Articular chondrocyte of knee joint (primary cell): ENCODE data around the gene COQ10A. TPM values are rescaled to one million over a fixed set of nuclear protein-coding genes. Genes with fewer than 3 reads are reported as not detected.

ENCODE experiments used
- total RNA-seq: library from RNA; depleted of rRNA; stranded (reverse); fragments of >200 nt; gene quantifications from 2 replicates; pipeline ENCODE4 v1.2.3, GENCODE V29; 2012

Gene COQ10A
- total RNA-seq, result 13.2 and 14.4 TPM in 2 replicates

GRCh38 chr12:56266693-56267442 lies at the start of gene COQ10A:
TSS of gene COQ10A (plus strand) at chr12:56266942. CDS start at chr12:56267119, 177 bp downstream.

GRCh38 chr12:56221757-56222530 lies 44.8 kb upstream of the COQ10A start, which contains the start of gene RNF41:
TSS of gene RNF41 (minus strand) at chr12:56221922. CDS start at chr12:56214047, 7,875 bp downstream.

GRCh38 chr12:56224102-56224701 lies 42.5 kb upstream of the COQ10A start, which contains the start of gene NABP2:
TSS of gene NABP2 (plus strand) at chr12:56224342. CDS start at chr12:56224857, 515 bp downstream.

GRCh38 chr12:56229916-56230431 lies 36.8 kb upstream of the COQ10A start, which contains the start of gene SLC39A5:
TSS of gene SLC39A5 (plus strand) at chr12:56230051. CDS start at chr12:56231275, 1,224 bp downstream.

GRCh38 chr12:56258068-56258819 lies 8.5 kb upstream of the COQ10A start, which contains the start of gene ANKRD52:
TSS of gene ANKRD52 (minus strand) at chr12:56258384. CDS start at chr12:56258269, 115 bp downstream.

GRCh38 chr12:56299853-56300643 lies 33.3 kb downstream of the COQ10A start, which contains the start of gene CS:
TSS of gene CS (minus strand) at chr12:56300330. CDS start at chr12:56300201, 129 bp downstream.

GRCh38 chr12:56315622-56316473 lies 49.1 kb downstream of the COQ10A start, which contains the start of gene CNPY2:
TSS of gene CNPY2 (minus strand) at chr12:56315988. CDS start at chr12:56315217, 771 bp downstream.

Other genes starting within 250 kb of the COQ10A start
- gene IKZF4, start 245.9 kb upstream of the COQ10A start, total RNA-seq, result 1.8 and 1.9 TPM in 2 replicates
- gene RPS26, start 225.0 kb upstream of the COQ10A start, total RNA-seq, result 336 and 547 TPM in 2 replicates
- gene ERBB3, start 186.8 kb upstream of the COQ10A start, total RNA-seq, result 0.65 and 0.91 TPM in 2 replicates
- gene PA2G4, start 162.4 kb upstream of the COQ10A start, total RNA-seq, result 95.9 and 100 TPM in 2 replicates
- gene RPL41, start 150.3 kb upstream of the COQ10A start, total RNA-seq, result 1,970 and 2,516 TPM in 2 replicates
- 5.7 and 7.4 TPM in 2 replicates for gene ZC3H10, start 148.7 kb upstream of the COQ10A start, total RNA-seq
- 212 and 228 TPM in 2 replicates for gene ESYT1, start 138.7 kb upstream of the COQ10A start, total RNA-seq
- gene MYL6B, start 114.4 kb upstream of the COQ10A start, total RNA-seq, result 59.9 and 62.3 TPM in 2 replicates
- gene MYL6, start 108.6 kb upstream of the COQ10A start, total RNA-seq, result 1,601 and 1,692 TPM in 2 replicates
- gene SMARCC2, start 77.5 kb upstream of the COQ10A start, total RNA-seq, result 56.1 and 59.6 TPM in 2 replicates
- gene RNF41, start 45.0 kb upstream of the COQ10A start, total RNA-seq, result 74.9 and 77.1 TPM in 2 replicates
- gene NABP2, start 42.6 kb upstream of the COQ10A start, total RNA-seq, result 24.3 and 25.3 TPM in 2 replicates
- not detected in 2 replicates for gene SLC39A5, start 36.9 kb upstream of the COQ10A start, total RNA-seq
- 18.7 and 18.8 TPM in 2 replicates for gene ANKRD52, start 8.6 kb upstream of the COQ10A start, total RNA-seq
- gene CS, start 33.4 kb downstream of the COQ10A start, total RNA-seq, result 98.2 and 115 TPM in 2 replicates
- 83.3 and 97.1 TPM in 2 replicates for gene CNPY2, start 49.0 kb downstream of the COQ10A start, total RNA-seq
- gene PAN2, start 67.1 kb downstream of the COQ10A start, total RNA-seq, result 17.4 and 23.3 TPM in 2 replicates
- not detected in 2 replicates for gene IL23A, start 71.9 kb downstream of the COQ10A start, total RNA-seq
- gene STAT2, start 93.2 kb downstream of the COQ10A start, total RNA-seq, result 398 and 486 TPM in 2 replicates
- gene APOF, start 95.9 kb downstream of the COQ10A start, total RNA-seq, result not detected in 2 replicates
- 4.6 and 4.8 TPM in 2 replicates for gene TIMELESS, start 182.5 kb downstream of the COQ10A start, total RNA-seq
- 0.26 TPM in 1 of 2 replicates, not detected in the other for gene MIP, start 187.7 kb downstream of the COQ10A start, total RNA-seq
- gene SPRYD4, start 201.6 kb downstream of the COQ10A start, total RNA-seq, result 2.1 and 2.6 TPM in 2 replicates
- gene GLS2, start 221.2 kb downstream of the COQ10A start, total RNA-seq, result not detected in 2 replicates